Measurements from ENCODE around the gene POLR3K.

- TF ChIP-seq MAX (IDR thresholded peaks at IDR 0.05; ENCODE audit: low read depth, low read length) (no peak), CTCF (IDR thresholded peaks at IDR 0.05; ENCODE audit: low read depth, low read length) (no peak)
These were observed 26.0 kb upstream of the POLR3K start for GRCh38 chr16:79151-80054.

All from NB4 (cell line).